HUES64 (cell line): ENCODE data around the gene PLA2G4F.

Experiments
- H3K27ac ChIP-seq: 2 replicates; pipeline ENCODE4 v1.7.0; 2013; ENCODE audit warnings: low read depth, low read length, inconsistent platforms
- H3K27me3 ChIP-seq: 2 replicates; pipeline ENCODE4 v1.6.1; 2013; ENCODE audit warnings: mild to moderate bottlenecking, low read length; ENCODE audit not compliant: insufficient read depth
- H3K36me3 ChIP-seq: 2 replicates; pipeline ENCODE4 v1.6.1; 2013; ENCODE audit warnings: mild to moderate bottlenecking, low read length; ENCODE audit not compliant: insufficient read depth
- H3K4me1 ChIP-seq: 2 replicates; pipeline ENCODE4 v1.6.1; 2013; ENCODE audit warnings: mild to moderate bottlenecking, low read length, moderate library complexity; ENCODE audit not compliant: insufficient read depth
- H3K4me3 ChIP-seq: 2 replicates; pipeline ENCODE4 v1.5.1; 2013; ENCODE audit warnings: mild to moderate bottlenecking, low read length, moderate library complexity
- H3K9ac ChIP-seq: 2 replicates; pipeline ENCODE4 v1.6.1; 2013; ENCODE audit warnings: mild to moderate bottlenecking, low read depth, low read length
- H3K9me3 ChIP-seq: 2 replicates; pipeline ENCODE4 v1.6.1; 2013; ENCODE audit warnings: low read depth, low read length; ENCODE audit not compliant: insufficient read depth
- whole genome bisulfite sequencing: fragments of 150-250, 120-280 bp; methylation state at CpG from one replicate; pipeline ENCODE4 v1.1.7; 2013; ENCODE audit warnings: missing lambda C conversion rate; 5-methylcytosine and 5-hydroxymethylcytosine counted together

PLA2G4F gene

DNA sequence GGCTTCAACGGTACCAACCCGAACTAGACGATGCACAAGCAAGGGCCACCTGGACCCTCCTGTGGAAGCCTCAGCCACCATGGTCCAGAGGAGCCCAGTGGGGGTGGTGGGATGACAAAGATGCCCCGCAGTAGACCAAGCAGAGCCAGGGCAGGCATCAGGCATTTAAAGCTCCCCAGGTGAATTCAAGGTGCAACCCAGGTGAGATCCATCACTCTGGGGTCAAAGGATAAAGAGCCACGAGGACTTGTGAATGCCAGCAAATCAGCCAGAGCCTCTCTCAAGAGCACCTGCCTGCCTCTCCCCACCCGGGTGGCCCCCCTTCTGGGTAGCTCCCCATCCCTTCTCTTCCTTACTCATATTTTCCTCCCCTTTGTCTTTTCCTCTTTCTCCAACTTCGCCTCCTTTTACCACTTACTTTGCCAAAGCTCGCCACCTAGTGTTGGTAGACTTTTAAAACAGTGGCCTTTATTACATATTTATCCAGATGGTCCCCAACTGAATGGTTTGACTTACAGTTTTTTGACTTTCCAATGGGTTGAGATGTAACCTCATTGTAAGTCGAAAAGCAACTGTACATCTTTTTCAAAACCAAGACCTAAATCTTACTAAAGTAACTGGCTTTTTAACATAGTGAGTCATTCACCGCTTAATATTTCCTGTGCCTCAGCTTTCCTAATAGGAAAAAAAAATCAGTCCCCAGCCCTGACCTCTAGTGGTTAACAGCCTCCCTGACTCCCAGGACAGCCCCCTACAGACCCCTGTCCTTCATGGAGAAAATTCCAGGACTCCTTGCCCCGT lies 18.8 kb downstream of the PLA2G4F start:
- no peak overlapping the region for H3K4me3 ChIP-seq
- 52% methylated on average over 10 of the region's 11 CpGs for WGBS
- 0 out of 2 replicates have a peak, but pooled peaks cover 4% of the 10 kb centered on the region for H3K9me3 ChIP-seq
- H3K9ac ChIP-seq: no peak overlapping the region
- no peaks in the 10 kb centered on the region for H3K4me1 ChIP-seq
- H3K27ac ChIP-seq: no peak overlapping the region
- H3K36me3 ChIP-seq: no peaks in the 10 kb centered on the region
- no peaks in the 10 kb centered on the region for H3K27me3 ChIP-seq

DNA sequence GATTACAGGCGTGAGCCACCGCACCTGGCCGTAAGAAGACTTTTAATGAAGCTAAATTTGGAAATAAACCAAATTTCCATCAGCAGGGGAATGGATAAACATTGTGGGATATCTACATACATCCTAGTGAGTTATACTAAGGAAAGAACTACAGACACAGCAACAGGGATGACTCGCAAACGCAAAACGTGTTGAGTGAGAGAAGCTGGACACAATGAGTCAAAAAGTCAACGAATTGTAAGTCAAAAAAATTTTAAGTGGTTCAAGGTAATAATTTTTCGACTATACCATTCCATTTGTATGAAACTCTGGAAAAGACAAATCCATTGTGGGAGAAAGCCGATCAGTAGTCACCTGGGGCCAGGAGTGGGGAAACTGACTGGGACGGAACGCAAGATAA lies 19.9 kb downstream of the PLA2G4F start:
- Histone ChIP-seq H3K9ac (no peak overlapping the region), H3K9me3 (0 out of 2 replicates have a peak, but pooled peaks cover 4% of the 10 kb centered on the region), H3K27ac (no peak overlapping the region), H3K4me3 (no peak overlapping the region), H3K4me1 (no peaks in the 10 kb centered on the region), H3K36me3 (no peaks in the 10 kb centered on the region), H3K27me3 (no peaks in the 10 kb centered on the region)
- WGBS: 94% methylated on average over 11 of the region's 11 CpGs

DNA sequence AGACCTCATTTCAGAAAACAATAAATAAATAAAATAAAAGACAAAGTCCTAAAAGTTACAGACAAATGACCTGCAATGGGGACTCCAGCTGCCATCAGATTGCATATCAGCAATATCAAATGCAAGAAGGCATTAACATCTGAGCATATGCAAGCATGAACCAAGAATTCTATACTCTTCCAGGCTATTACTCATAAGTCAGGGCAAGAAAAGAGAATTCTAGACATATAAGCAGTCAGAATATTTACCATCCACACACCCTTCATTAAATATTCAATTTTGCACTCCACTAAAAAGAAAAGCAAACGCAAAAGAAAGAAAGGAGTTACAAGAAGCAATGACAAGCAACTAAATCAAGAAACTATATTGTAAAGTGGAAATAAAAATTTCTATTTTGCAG lies 21.1 kb downstream of the PLA2G4F start:
- H3K4me1 ChIP-seq: no peaks in the 10 kb centered on the region
- H3K36me3 ChIP-seq: no peaks in the 10 kb centered on the region
- no peak overlapping the region for H3K9ac ChIP-seq
- H3K9me3 ChIP-seq: 0 out of 2 replicates have a peak, but pooled peaks cover 4% of the 10 kb centered on the region
- no peak overlapping the region for H3K4me3 ChIP-seq
- no peak overlapping the region for H3K27ac ChIP-seq
- WGBS: no CpG with 5 or more reads among the region's 1 CpG
- no peaks in the 10 kb centered on the region for H3K27me3 ChIP-seq

DNA sequence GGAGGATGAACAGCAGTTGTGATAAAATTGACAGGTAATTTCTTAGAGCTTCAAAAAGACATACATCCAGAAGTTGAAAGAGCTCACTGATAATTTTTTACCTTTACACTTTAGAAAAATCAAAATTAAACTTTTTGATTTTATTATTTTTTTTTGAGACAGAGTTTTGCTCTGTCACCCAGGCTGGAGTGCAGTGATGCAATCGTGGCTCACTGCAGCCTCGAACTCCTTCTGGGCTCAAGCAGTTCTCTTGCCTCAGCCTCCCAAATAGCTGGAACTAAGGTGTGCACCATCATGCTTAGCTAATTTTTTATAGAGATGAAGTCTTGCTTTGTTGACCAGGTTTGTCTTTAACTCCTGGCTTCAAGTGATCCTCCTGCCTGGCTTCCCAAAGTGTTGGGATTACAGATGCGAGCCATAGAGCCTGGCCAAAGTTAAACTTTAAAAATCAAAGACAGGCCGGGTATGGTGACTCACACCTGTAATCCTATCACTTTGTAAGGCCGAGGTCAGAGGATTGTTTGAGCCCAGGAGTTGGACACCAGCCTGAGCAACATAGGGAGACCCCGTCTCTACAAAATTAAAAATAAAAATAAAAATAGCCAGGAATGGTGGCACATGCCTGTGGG lies 21.7 kb downstream of the PLA2G4F start:
- WGBS: 93% methylated on average over 5 of the region's 6 CpGs

DNA sequence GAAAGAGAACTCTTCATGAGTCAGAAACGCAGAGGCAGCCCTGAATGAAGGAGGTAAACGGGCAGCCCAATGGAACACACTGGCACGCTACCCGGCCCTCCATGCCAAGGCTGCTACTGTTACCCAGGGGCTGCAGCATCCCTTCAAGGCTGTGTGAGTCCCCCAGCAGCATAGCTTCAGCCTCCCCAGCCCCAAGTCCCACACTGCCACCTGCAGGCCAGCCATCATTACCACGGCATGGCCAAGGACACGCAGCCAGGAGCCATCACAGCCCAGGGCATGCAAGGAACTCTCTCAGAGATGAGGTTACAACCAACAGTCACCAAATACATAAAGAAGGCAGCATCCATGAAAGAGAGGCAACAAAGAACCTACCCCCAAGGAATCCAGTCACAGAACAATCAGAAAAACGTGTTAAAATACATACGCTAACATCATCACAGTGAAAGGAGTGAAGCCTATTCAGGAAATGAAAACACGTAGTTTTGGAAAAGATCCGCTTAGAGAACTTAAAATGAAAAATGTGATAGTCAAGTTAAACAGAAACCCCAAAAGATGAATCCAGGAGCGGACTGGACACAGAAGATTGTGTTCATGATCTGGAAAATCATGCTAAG lies 22.4 kb downstream of the PLA2G4F start:
- Histone ChIP-seq H3K9me3 (0 out of 2 replicates have a peak, but pooled peaks cover 1% of the 10 kb centered on the region), H3K9ac (no peak overlapping the region), H3K4me1 (no peaks in the 10 kb centered on the region), H3K36me3 (no peaks in the 10 kb centered on the region), H3K27me3 (no peaks in the 10 kb centered on the region), H3K4me3 (no peak overlapping the region), H3K27ac (no peak overlapping the region)
- WGBS: 76% methylated on average over 11 of the region's 11 CpGs

More for the DNA sequence above, 21.7 kb downstream of the PLA2G4F start:
- Histone ChIP-seq H3K9me3 (0 out of 2 replicates have a peak, but pooled peaks cover 4% of the 10 kb centered on the region), H3K36me3 (no peaks in the 10 kb centered on the region), H3K4me1 (no peaks in the 10 kb centered on the region), H3K27me3 (no peaks in the 10 kb centered on the region), H3K4me3 (no peak overlapping the region), H3K27ac (no peak overlapping the region), H3K9ac (no peak overlapping the region)

DNA sequence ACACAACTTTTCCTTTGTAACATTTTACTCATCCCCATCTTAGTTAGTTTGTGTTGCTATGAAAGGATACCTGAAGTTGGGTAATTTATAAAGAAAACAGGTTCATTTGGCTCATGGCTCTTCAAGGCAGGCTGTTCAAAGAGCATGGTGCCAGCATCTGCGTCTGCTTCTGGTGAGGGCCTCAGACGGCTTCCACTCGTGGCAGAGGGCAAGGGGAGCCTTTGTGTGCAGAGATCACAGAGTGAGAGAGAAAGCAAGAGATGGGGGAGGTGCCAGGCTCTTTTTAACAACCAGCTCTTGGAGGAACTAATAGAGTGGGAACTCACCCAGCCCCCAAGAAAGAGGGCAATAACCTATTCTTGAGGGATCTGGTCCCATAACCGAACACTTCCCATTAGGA lies 23.1 kb downstream of the PLA2G4F start:
- 85% methylated on average over 3 of the region's 4 CpGs for WGBS
- H3K4me3 ChIP-seq: no peak overlapping the region
- no peaks in the 10 kb centered on the region for H3K9me3 ChIP-seq
- H3K9ac ChIP-seq: no peak overlapping the region
- H3K36me3 ChIP-seq: no peaks in the 10 kb centered on the region
- H3K4me1 ChIP-seq: no peaks in the 10 kb centered on the region
- H3K27ac ChIP-seq: no peak overlapping the region
- no peaks in the 10 kb centered on the region for H3K27me3 ChIP-seq

DNA sequence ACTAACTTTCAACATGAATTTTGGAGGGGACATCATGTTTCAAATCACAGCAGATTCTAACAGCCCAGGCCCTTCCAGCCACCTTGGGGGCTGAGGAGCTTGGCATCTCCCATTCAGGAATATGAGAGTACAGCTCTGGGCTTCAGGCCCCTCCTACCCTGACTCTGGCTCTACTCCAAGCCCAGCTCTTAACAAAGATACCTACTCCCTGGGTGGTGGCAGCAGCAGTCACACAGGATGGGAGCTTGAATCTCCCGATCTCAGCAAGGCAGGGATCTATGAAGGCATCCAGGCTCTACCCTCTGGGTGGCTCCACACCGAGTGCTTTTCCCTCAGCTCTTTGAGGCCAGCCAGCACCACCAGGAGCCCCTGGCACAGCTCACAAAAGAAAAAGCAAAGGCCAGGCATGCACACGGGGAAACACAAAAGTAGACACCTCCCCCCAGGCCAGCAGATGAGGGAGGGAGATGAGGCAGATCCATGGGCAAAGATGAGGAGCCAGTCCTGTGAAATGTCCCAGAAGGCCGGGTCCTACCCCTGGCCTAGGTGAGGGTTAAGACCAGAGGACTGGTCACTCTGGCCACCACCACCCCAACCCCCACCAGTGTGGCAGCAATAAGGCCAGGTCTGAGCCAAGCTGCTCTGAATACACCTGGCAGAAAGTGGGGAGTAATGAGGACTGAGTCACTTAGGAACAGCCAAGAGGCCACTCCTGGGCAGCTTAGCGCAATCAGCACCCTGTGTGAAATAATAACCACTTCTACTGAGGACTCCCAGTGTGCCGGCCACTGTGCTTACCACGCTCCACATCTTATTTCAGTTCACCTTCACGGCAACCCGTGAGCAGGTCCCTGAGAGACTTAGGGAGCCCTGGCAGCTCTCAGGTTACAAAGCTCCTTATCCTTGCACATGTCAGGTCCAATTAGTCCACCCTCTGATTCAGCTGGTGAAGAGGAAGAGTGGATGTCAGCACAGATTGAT lies 24.3 kb downstream of the PLA2G4F start:
- 77% methylated on average over 8 of the region's 9 CpGs for whole genome bisulfite sequencing
- no peak overlapping the region for H3K27ac ChIP-seq
- H3K9ac ChIP-seq: no peak overlapping the region
- H3K4me3 ChIP-seq: no peak overlapping the region
- H3K9me3 ChIP-seq: no peaks in the 10 kb centered on the region
- no peaks in the 10 kb centered on the region for H3K36me3 ChIP-seq
- H3K4me1 ChIP-seq: no peaks in the 10 kb centered on the region
- no peaks in the 10 kb centered on the region for H3K27me3 ChIP-seq

DNA sequence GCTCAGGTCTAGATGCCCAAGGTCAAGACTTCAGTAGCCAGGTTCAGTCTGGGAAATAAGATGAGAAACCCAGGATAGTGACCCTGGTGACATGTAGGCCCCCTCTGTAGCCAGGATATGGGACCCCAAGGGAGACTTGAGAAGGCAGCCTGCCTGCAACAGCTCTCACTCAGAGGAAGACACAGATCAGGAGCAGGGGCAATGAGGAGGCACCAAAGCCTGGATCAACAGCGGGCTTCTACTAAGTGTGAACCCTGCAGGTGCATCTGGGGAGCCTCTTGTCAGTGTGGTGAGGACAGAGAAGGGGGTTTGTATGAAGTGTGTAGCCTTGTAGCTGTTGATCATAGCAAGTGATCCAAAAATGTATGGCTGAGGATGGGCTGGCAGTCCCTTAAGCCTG lies 25.4 kb downstream of the PLA2G4F start:
- WGBS: 89% methylated on average over 1 of the region's 1 CpG
- Histone ChIP-seq H3K27ac (no peak overlapping the region), H3K27me3 (no peaks in the 10 kb centered on the region), H3K4me1 (no peaks in the 10 kb centered on the region), H3K4me3 (no peak overlapping the region), H3K36me3 (no peaks in the 10 kb centered on the region), H3K9ac (no peak overlapping the region), H3K9me3 (no peaks in the 10 kb centered on the region)

DNA sequence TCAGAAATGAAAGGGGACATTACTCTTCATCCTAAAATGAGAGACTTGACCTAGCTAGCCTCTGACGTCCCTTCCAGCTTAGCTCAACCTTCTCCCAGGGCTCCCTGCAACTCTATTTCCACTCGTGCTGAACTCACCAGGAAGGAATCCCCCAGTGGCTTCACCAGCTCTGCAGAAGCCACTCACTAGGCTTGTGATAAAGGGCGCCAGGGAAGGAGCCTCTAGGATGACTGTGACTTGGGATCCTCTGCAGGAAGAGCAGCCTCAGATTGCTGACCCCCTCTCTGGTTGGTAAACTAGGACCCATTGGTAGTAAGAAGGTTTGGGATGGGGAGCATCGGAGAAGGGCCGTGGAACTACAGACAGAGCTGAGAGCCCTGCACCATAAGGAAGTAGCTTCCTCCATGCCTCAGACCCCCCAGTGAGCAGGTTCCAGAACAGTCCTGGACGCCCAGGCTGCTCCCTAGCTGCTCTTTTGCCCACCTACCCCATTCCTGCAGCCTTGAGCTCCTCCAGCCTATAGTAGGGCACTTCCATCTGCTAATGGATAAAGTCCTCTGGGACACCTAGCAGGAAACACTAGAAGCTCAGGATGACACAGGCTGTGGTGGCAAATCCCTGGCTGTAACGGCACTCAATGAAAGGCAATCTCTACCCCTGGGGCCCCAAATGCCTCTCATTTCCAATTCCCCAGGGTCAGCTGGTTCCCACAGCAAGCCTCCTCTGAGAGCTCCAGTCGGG lies 26.0 kb downstream of the PLA2G4F start:
- Histone ChIP-seq H3K9ac (no peak overlapping the region), H3K27ac (no peak overlapping the region), H3K4me1 (no peaks in the 10 kb centered on the region), H3K4me3 (no peak overlapping the region), H3K36me3 (no peaks in the 10 kb centered on the region), H3K9me3 (no peaks in the 10 kb centered on the region), H3K27me3 (no peaks in the 10 kb centered on the region)
- WGBS: 77% methylated on average over 8 of the region's 8 CpGs

DNA sequence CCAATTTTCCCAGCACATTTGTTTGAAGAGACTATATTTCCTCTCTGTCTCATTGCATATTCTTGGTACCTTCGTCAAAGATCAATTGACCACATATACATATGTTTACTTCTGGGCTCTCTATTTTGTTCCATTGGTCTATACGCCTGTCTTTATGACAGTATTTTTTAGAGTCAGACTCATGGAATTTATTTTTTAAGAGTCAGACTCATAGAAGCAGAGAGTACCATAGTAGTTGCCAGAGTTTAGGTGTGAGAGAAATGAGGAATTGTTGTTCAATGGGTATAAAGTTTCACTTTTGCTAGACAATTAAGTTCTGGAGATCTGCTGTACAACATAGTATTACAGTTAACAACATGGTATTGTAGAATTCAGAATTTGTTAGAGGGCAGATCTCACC lies 27.1 kb downstream of the PLA2G4F start:
- no peaks in the 10 kb centered on the region for H3K4me1 ChIP-seq
- no peaks in the 10 kb centered on the region for H3K27me3 ChIP-seq
- H3K36me3 ChIP-seq: no peaks in the 10 kb centered on the region
- no peak overlapping the region for H3K4me3 ChIP-seq
- no peak overlapping the region for H3K9ac ChIP-seq
- no peaks in the 10 kb centered on the region for H3K9me3 ChIP-seq
- no peak overlapping the region for H3K27ac ChIP-seq
- WGBS: 84% methylated on average over 2 of the region's 2 CpGs
